Activated CD8-positive, alpha-beta T cell treated with anti-CD3 and anti-CD28 coated beads for 36 hours (primary cell): ENCODE data around the gene GRN. TPM values are rescaled to one million over a fixed set of nuclear protein-coding genes. Genes with fewer than 3 reads are reported as not detected.
A peak's percentile ranks its signal among the peaks of the same experiment; 100 is the strongest.
"Not testable (repeated sequence)": the region's sequence is repeated elsewhere in the genome, so short reads cannot be mapped to it uniquely, and the experiment has no call there.

Experiments used
- ATAC-seq: fragments of 200-7000 bp; cut with Tn5 transposase; one replicate; pipeline ENCODE4 v1.10.0; 2021; ENCODE audit warnings: mild to moderate bottlenecking, moderate library complexity
- CTCF ChIA-PET: fragments of 350-600 bp; sonication (Branson Sonifier 250); formaldehyde crosslinking; loops from one replicate; lab custom pipeline; 2021; ENCODE audit warnings: antibody characterized with exemption; lab: Charles Lee
- POLR2A ChIA-PET: fragments of 350-600 bp; sonication (Branson Sonifier 250); formaldehyde crosslinking; loops from one replicate; lab custom pipeline; 2021; ENCODE audit warnings: antibody characterized with exemption; lab: Charles Lee
- DNase-seq: peaks from one replicate; pipeline ENCODE4 v3.0.0-alpha.2; 2020
- H3K27ac Mint-ChIP-seq: one replicate; pipeline ENCODE4 v1.8.0; 2021; ENCODE audit warnings: mild to moderate bottlenecking, mixed read lengths
- H3K27me3 Mint-ChIP-seq: one replicate; pipeline ENCODE4 v1.8.0; 2021; ENCODE audit warnings: mixed read lengths
- H3K36me3 Mint-ChIP-seq: one replicate; pipeline ENCODE4 v1.8.0; 2021; ENCODE audit warnings: low read depth, mixed read lengths
- H3K4me1 Mint-ChIP-seq: one replicate; pipeline ENCODE4 v1.8.0; 2021; ENCODE audit warnings: low read depth, mixed read lengths
- H3K4me3 Mint-ChIP-seq: one replicate; pipeline ENCODE4 v1.8.0; 2021; ENCODE audit warnings: mild to moderate bottlenecking, moderate library complexity, mixed read lengths
- H3K9me3 Mint-ChIP-seq: one replicate; pipeline ENCODE4 v1.8.0; 2021; ENCODE audit warnings: mixed read lengths
- intact Hi-C: fragments of 100-400 bp; cut with micrococcal nuclease; formaldehyde crosslinking; loops from one replicate; pipeline ENCODE4 v1.10.0; 2022
- total RNA-seq, 2 experiments: library from RNA; stranded (reverse); gene quantifications; one replicate each; pipeline ENCODE4 v1.2.3, GENCODE V29; 2021
- TF ChIP-seq, protein P1 (sequence below): fragments of 200-600 bp; IDR thresholded peaks from one replicate; pipeline ENCODE4 v1.8.0; 2022; ENCODE audit warnings: antibody characterized with exemption, mild to moderate bottlenecking

The GRN gene
- total RNA-seq, 2 experiments from 2014 or later = 34.8 to 35.5 TPM

DNA sequence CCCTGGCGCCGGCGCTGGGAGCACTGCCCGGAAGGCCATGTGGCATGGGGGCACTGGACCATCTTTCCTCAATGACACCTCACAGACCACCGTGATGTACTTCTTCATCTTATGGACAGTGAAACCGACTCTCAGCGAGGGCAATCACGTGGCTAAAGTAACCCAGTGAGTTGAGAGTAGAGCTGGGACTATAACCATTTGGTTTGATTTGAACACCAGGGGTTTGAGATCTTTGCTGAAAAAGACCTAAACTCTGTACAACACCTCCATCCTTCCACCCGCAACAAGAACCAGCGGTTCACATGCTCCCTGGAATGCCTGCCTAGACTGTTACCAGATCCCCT, 41.1 kb downstream of the GRN start:
- peaks cover 11% of the 10 kb centered on the region for H3K4me1 Mint-ChIP-seq
- TF ChIP-seq, protein P1, sequence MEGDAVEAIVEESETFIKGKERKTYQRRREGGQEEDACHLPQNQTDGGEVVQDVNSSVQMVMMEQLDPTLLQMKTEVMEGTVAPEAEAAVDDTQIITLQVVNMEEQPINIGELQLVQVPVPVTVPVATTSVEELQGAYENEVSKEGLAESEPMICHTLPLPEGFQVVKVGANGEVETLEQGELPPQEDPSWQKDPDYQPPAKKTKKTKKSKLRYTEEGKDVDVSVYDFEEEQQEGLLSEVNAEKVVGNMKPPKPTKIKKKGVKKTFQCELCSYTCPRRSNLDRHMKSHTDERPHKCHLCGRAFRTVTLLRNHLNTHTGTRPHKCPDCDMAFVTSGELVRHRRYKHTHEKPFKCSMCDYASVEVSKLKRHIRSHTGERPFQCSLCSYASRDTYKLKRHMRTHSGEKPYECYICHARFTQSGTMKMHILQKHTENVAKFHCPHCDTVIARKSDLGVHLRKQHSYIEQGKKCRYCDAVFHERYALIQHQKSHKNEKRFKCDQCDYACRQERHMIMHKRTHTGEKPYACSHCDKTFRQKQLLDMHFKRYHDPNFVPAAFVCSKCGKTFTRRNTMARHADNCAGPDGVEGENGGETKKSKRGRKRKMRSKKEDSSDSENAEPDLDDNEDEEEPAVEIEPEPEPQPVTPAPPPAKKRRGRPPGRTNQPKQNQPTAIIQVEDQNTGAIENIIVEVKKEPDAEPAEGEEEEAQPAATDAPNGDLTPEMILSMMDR = no peak
- H3K4me3 Mint-ChIP-seq = peak overlapping the region; percentile 71
- H3K9me3 Mint-ChIP-seq = no peaks in the 10 kb centered on the region
- H3K27ac Mint-ChIP-seq = no peak overlapping the region
- no peak for ATAC-seq
- DNase-seq = no peak
- ChIA-PET POLR2A (interaction anchor here (1.2 kb wide), 1 partner anchor 9 kb away, joined by 5 read pairs; no protein-coding TSS in a partner anchor), CTCF (interaction anchor here (1.3 to 2.5 kb wide), 4 partner anchors 10 to 147 kb away, joined by 3 to 13 read pairs (median 4); no protein-coding TSS in a partner anchor)
- intact Hi-C loops = no loop called here
- peaks cover 21% of the 10 kb centered on the region for H3K27me3 Mint-ChIP-seq
- H3K36me3 Mint-ChIP-seq = no peaks in the 10 kb centered on the region

DNA sequence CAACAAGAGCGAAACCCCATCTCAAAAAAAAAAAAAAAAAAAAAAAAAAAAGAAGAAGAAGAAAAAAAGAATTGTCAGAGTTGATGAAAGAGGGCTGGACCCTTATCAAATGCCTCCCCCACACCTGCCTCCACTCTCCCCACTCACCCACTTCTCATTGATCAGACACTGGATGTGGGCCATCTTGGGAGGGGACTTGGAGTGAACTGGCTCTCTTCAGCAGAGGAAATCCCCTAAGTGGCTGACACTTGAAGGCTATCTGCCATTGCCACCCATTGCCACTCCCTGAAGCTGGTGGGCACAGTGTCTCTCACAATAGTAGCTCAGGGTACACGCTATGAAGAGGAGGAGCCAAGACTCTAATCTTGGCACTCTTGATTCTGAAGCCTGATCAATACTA, 42.7 kb downstream of the GRN start:
- H3K27me3 Mint-ChIP-seq = peaks cover 21% of the 10 kb centered on the region
- no peaks in the 10 kb centered on the region for H3K36me3 Mint-ChIP-seq
- H3K9me3 Mint-ChIP-seq = no peaks in the 10 kb centered on the region
- no peak overlapping the region for H3K4me3 Mint-ChIP-seq
- TF ChIP-seq, protein P1 = no peak
- no peak overlapping the region for H3K27ac Mint-ChIP-seq
- H3K4me1 Mint-ChIP-seq = peaks cover 11% of the 10 kb centered on the region
- intact Hi-C loops = no loop called here
- ChIA-PET CTCF (interaction anchor here (1.4 kb wide), 1 partner anchor 37 kb away, joined by 3 read pairs; no protein-coding TSS in a partner anchor), POLR2A (interaction anchor here (0.8 to 1.7 kb wide), 2 partner anchors 25 to 108 kb away, joined by 3 to 6 read pairs; partner anchors contain the start of gene FAM171A2)
- no peak for DNase-seq
- ATAC-seq = no peak

DNA sequence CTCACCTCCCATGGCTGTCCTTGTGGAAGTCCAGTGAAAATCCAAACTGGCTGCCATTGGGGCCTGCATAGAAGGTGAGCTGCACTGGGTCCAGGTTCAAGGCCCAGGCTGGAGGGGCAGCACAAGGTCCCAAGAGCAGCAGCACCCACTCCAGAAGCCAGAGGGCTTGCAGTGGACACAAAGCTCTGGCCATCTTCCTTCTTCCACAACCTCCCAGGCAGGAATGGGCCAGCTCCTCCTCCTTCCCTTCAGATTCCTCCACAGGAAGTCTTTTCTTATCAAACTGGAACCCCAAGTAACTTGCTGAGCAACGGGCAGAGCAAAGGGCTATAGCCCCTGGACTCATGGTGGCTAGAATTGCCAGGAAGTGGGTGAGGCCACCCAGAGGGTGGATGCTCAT, 44.2 kb downstream of the GRN start, which contains the start of gene ITGA2B:
Gene ITGA2B (minus strand): TSS at position 369 of the 400 bp plus-strand sequence. CDS start 176 bp downstream, at position 193.
- Mint-ChIP-seq H3K4me3 (no peak within 1 kb of the TSS), H3K9me3 (no peaks in the 10 kb centered on the region), H3K4me1 (peaks cover 17% of the 10 kb centered on the region), H3K27ac (no peak within 1 kb of the TSS), H3K27me3 (peaks cover 16% of the 10 kb centered on the region), H3K36me3 (no peaks in the 10 kb centered on the region)
- no peak for ATAC-seq
- no peak for DNase-seq
- ChIA-PET POLR2A (no interaction called here), CTCF (no interaction called here)
- TF ChIP-seq, protein P1 = no peak
- intact Hi-C loops = no loop called here

DNA sequence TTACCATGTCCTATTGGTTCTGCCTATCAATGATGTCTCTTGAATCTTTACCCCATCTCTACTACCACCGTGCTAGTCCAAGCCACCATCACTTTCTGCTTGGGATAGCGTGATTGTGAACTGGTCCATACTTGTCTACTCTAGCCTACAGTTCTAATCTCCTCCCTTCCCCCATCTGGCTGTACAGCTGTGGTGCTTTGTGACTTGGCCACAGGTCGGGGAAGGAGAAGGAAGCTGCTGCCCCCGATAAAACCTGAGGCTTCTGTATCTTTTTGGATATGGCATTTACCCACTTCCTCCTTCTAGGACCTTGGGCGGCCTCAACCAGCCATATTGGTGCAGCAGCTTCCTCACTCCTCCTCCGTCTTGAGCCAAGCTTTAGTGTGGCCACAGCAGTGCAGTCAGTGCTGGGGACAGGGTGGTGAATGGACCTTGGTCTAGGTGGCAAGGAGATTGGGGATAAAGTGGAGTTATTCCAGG, 44.7 kb downstream of the GRN start:
- intact Hi-C loops = no loop called here
- Mint-ChIP-seq H3K9me3 (no peaks in the 10 kb centered on the region), H3K36me3 (no peaks in the 10 kb centered on the region), H3K4me3 (no peak overlapping the region), H3K27me3 (peaks cover 13% of the 10 kb centered on the region), H3K4me1 (peaks cover 16% of the 10 kb centered on the region), H3K27ac (no peak overlapping the region)
- ChIA-PET CTCF (no interaction called here), POLR2A (no interaction called here)
- TF ChIP-seq, protein P1 = no peak
- ATAC-seq = no peak
- DNase-seq = no peak

DNA sequence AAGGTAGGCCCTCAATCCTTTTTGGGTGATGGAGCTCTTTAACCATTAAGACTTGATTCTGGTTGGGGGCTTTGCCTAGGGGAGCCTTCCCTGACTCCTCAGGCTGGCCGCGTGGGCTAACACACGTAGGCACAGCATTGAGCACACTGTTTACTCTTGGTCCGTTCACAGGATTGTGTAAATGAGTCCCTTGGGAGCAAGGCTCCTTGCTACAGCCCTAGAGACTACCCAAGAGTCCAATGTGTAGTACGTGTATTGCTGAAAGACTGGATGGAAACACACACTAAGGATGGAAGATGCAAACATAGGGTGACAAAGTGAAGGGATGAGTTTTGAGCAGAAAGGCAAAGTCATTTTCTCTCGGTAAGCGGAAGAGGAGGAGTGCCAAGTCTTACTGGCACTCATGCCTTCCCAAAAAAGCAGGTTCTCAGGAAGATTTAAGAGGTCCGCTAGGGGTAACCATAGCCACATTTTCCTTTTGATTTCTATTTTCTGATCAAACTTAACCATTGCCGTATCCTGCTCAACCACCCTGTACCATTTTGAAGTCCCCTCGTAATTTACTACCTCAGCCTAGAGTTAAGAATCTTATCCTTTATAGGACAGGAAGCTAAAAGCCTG, 45.3 kb downstream of the GRN start:
- H3K4me1 Mint-ChIP-seq = peaks cover 14% of the 10 kb centered on the region
- ATAC-seq = no peak
- H3K9me3 Mint-ChIP-seq = no peaks in the 10 kb centered on the region
- TF ChIP-seq, protein P1 = no peak
- ChIA-PET CTCF (no interaction called here), POLR2A (no interaction called here)
- H3K27me3 Mint-ChIP-seq = peaks cover 11% of the 10 kb centered on the region
- intact Hi-C loops = no loop called here
- no peaks in the 10 kb centered on the region for H3K36me3 Mint-ChIP-seq
- DNase-seq = no peak
- H3K4me3 Mint-ChIP-seq = no peak overlapping the region
- H3K27ac Mint-ChIP-seq = no peak overlapping the region

DNA sequence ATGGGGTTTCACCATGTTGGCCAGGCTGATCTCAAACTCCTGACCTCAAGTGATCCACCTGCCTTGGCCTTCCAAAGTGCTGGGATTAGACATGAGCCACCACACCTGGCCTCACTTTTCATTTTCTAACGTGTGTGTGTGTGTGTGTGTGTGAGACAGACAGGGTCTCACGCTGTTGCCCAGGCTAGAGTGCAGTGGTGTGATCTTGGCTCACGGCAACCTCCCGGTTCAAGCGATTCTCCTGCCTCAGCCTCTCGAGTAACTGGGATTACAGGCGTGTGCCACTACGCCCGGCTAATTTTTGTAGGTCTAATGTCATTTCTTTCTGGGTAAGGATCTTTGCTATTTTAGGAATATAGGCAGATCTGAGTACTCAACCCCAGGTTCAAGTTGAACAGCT, 49.0 kb downstream of the GRN start:
- ATAC-seq, intact Hi-C loops, H3K27ac Mint-ChIP-seq, H3K4me1 Mint-ChIP-seq, H3K27me3 Mint-ChIP-seq, H3K4me3 Mint-ChIP-seq, DNase-seq, H3K9me3 Mint-ChIP-seq, H3K36me3 Mint-ChIP-seq: not testable (repeated sequence)
- ChIA-PET CTCF (interaction anchor here (1.2 kb wide), 1 partner anchor 63 kb away, joined by 3 read pairs; no protein-coding TSS in a partner anchor), POLR2A (interaction anchor here (2.4 kb wide), 1 partner anchor 8 kb away, joined by 5 read pairs; no protein-coding TSS in a partner anchor)
